Mesenteric fat pad (tissue), 1 donor: ENCODE data around the gene FRMD4A. TPM values are rescaled to one million over a fixed set of nuclear protein-coding genes. Genes with fewer than 3 reads are reported as not detected.
"Not testable (repeated sequence)": the region's sequence is repeated elsewhere in the genome, so short reads cannot be mapped to it uniquely, and the experiment has no call there.

Experiments used
- DNase-seq: peaks from one replicate; pipeline ENCODE4 v3.0.0-alpha.2; 2020; ENCODE audit warnings: low spot score
- total RNA-seq: library from RNA; stranded (reverse); fragmentation: NEBNext Ultra II Directional; extraction: Animal tissue kit (Norgen Biotek cat#: 25700); gene quantifications from one replicate; pipeline ENCODE4 v1.2.1, GENCODE V29; 2021
- donor health status: DM: yes; HTN: yes; CAD: no.

FRMD4A gene
- total RNA-seq, 1 donor from 2014 or later, result 188 TPM

GRCh38 chr10:14241196-14241595 is 89.5 kb downstream of the FRMD4A start:
- no peak for DNase-seq

GRCh38 chr10:14240253-14241189 is 90.2 kb downstream of the FRMD4A start:
- no peak for DNase-seq

GRCh38 chr10:14238659-14239058 is 92.1 kb downstream of the FRMD4A start:
- not testable (repeated sequence) for DNase-seq

- no peak for DNase-seq
Observed at GRCh38 chr10:14236341-14236740, 94.4 kb downstream of the FRMD4A start.

- DNase-seq, result no peak
Observed at GRCh38 chr10:14235566-14236195, 95.0 kb downstream of the FRMD4A start.

GRCh38 chr10:14233566-14233965 is 97.2 kb downstream of the FRMD4A start:
- DNase-seq, result no peak

GRCh38 chr10:14228798-14229197 is 101.9 kb downstream of the FRMD4A start:
- not testable (repeated sequence) for DNase-seq

- no peak for DNase-seq
Observed at GRCh38 chr10:14225379-14225778, 105.3 kb downstream of the FRMD4A start.

- no peak for DNase-seq
Observed at GRCh38 chr10:14220026-14220425, 110.7 kb downstream of the FRMD4A start.

- DNase-seq, result no peak
Observed at GRCh38 chr10:14219411-14219810, 111.3 kb downstream of the FRMD4A start.

- no peak for DNase-seq
Observed at GRCh38 chr10:14215641-14216040, 115.1 kb downstream of the FRMD4A start.

- DNase-seq, result not testable (repeated sequence)
Observed at GRCh38 chr10:14213703-14214102, 117.0 kb downstream of the FRMD4A start.

- DNase-seq, result no peak
Observed at GRCh38 chr10:14211610-14212009, 119.1 kb downstream of the FRMD4A start.

GRCh38 chr10:14208231-14208630 is 122.5 kb downstream of the FRMD4A start:
- no peak for DNase-seq

- DNase-seq, result no peak
Observed at GRCh38 chr10:14205233-14205632, 125.5 kb downstream of the FRMD4A start.

- no peak for DNase-seq
Observed at GRCh38 chr10:14200698-14201544, 129.8 kb downstream of the FRMD4A start.

- not testable (repeated sequence) for DNase-seq
Observed at GRCh38 chr10:14199098-14199497, 131.6 kb downstream of the FRMD4A start.

GRCh38 chr10:14198078-14198477 is 132.6 kb downstream of the FRMD4A start:
- no peak for DNase-seq

- no peak for DNase-seq
Observed at GRCh38 chr10:14196113-14196512, 134.6 kb downstream of the FRMD4A start.

- no peak for DNase-seq
Observed at GRCh38 chr10:14195433-14195832, 135.3 kb downstream of the FRMD4A start.

GRCh38 chr10:14192746-14193145 is 138.0 kb downstream of the FRMD4A start:
- no peak for DNase-seq

GRCh38 chr10:14191871-14192270 is 138.9 kb downstream of the FRMD4A start:
- DNase-seq, result no peak
